ENCODE measurements around the gene CA5A. TPM values are rescaled to one million over a fixed set of nuclear protein-coding genes. Genes with fewer than 3 reads are reported as not detected.
A peak's percentile ranks its signal among the peaks of the same experiment; 100 is the strongest.

The CA5A gene
- total and polyA plus RNA-seq, 2 of the 13 experiments (the other 11 are each of a cell fraction or from before 2014, with no cell fraction given): 66.8 to 106 TPM

DNA sequence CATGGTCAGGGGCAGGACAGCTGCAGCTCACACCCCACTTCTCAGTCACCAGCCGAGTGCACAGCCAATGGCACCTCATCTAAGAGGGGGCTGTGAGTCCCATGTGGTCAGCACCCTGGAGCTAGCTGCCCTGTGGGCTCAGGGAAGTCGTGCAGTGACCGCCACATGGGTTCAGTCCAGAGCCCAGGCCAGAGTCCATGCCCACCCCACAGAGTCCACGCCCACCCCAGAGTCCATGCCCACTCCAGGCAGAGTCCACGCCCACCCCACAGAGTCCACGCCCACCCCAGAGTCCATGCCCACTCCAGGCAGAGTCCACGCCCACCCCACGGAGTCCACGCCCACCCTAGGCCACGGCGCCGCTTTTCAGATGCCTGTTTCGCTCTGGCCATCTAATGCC is 91.1 kb downstream of the CA5A start (continued):
- TF ChIP-seq HNF4A (CRISPR knock-in tag; IDR thresholded peaks at IDR 0.05): peak; percentile 35; the same call in 1 of the 2 replicates
- no peak for TF ChIP-seq GLI4 (CRISPR knock-in tag; IDR thresholded peaks at IDR 0.05; ENCODE audit: borderline replicate concordance)
- no peak for TF ChIP-seq RARA (CRISPR knock-in tag; IDR thresholded peaks at IDR 0.05)
- TF ChIP-seq, protein P1, sequence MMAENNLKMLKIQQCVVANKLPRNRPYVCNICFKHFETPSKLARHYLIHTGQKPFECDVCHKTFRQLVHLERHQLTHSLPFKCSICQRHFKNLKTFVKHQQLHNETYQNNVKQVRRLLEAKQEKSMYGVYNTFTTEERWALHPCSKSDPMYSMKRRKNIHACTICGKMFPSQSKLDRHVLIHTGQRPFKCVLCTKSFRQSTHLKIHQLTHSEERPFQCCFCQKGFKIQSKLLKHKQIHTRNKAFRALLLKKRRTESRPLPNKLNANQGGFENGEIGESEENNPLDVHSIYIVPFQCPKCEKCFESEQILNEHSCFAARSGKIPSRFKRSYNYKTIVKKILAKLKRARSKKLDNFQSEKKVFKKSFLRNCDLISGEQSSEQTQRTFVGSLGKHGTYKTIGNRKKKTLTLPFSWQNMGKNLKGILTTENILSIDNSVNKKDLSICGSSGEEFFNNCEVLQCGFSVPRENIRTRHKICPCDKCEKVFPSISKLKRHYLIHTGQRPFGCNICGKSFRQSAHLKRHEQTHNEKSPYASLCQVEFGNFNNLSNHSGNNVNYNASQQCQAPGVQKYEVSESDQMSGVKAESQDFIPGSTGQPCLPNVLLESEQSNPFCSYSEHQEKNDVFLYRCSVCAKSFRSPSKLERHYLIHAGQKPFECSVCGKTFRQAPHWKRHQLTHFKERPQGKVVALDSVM (CRISPR knock-in tag; IDR thresholded peaks at IDR 0.05): no peak
- TF ChIP-seq ZNF232 (CRISPR knock-in tag; IDR thresholded peaks at IDR 0.05; ENCODE audit: borderline replicate concordance): no peak
- TF ChIP-seq ATF7-NPFF (CRISPR knock-in tag; IDR thresholded peaks at IDR 0.05; ENCODE audit: low read depth): no peak
- no peak for TF ChIP-seq ZNF557 (CRISPR knock-in tag; IDR thresholded peaks at IDR 0.05)
- TF ChIP-seq, protein P2, sequence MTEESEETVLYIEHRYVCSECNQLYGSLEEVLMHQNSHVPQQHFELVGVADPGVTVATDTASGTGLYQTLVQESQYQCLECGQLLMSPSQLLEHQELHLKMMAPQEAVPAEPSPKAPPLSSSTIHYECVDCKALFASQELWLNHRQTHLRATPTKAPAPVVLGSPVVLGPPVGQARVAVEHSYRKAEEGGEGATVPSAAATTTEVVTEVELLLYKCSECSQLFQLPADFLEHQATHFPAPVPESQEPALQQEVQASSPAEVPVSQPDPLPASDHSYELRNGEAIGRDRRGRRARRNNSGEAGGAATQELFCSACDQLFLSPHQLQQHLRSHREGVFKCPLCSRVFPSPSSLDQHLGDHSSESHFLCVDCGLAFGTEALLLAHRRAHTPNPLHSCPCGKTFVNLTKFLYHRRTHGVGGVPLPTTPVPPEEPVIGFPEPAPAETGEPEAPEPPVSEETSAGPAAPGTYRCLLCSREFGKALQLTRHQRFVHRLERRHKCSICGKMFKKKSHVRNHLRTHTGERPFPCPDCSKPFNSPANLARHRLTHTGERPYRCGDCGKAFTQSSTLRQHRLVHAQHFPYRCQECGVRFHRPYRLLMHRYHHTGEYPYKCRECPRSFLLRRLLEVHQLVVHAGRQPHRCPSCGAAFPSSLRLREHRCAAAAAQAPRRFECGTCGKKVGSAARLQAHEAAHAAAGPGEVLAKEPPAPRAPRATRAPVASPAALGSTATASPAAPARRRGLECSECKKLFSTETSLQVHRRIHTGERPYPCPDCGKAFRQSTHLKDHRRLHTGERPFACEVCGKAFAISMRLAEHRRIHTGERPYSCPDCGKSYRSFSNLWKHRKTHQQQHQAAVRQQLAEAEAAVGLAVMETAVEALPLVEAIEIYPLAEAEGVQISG (CRISPR knock-in tag; IDR thresholded peaks at IDR 0.05): no peak
- TF ChIP-seq, protein P3, sequence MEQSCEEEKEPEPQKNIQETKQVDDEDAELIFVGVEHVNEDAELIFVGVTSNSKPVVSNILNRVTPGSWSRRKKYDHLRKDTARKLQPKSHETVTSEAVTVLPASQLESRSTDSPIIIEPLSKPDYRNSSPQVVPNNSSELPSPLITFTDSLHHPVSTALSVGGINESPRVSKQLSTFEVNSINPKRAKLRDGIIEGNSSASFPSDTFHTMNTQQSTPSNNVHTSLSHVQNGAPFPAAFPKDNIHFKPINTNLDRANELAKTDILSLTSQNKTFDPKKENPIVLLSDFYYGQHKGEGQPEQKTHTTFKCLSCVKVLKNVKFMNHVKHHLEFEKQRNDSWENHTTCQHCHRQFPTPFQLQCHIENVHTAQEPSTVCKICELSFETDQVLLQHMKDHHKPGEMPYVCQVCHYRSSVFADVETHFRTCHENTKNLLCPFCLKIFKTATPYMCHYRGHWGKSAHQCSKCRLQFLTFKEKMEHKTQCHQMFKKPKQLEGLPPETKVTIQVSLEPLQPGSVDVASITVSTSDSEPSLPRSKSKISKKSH (CRISPR knock-in tag; IDR thresholded peaks at IDR 0.05; ENCODE audit: borderline replicate concordance): no peak
- TF ChIP-seq SRSF9 (IDR thresholded peaks at IDR 0.05; ENCODE audit: borderline replicate concordance, insufficient read depth, low read depth, low read length, poor library complexity, severe bottlenecking): no peak
- no peak for TF ChIP-seq SNAPC5 (CRISPR knock-in tag; IDR thresholded peaks at IDR 0.05; ENCODE audit: borderline replicate concordance)
- TF ChIP-seq, protein P4, sequence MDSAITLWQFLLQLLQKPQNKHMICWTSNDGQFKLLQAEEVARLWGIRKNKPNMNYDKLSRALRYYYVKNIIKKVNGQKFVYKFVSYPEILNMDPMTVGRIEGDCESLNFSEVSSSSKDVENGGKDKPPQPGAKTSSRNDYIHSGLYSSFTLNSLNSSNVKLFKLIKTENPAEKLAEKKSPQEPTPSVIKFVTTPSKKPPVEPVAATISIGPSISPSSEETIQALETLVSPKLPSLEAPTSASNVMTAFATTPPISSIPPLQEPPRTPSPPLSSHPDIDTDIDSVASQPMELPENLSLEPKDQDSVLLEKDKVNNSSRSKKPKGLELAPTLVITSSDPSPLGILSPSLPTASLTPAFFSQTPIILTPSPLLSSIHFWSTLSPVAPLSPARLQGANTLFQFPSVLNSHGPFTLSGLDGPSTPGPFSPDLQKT (CRISPR knock-in tag; IDR thresholded peaks at IDR 0.05; ENCODE audit: borderline replicate concordance): no peak
- TF ChIP-seq SOX5 (CRISPR knock-in tag; IDR thresholded peaks at IDR 0.05; ENCODE audit: borderline replicate concordance): no peak
- TF ChIP-seq ZNF598 (CRISPR knock-in tag; IDR thresholded peaks at IDR 0.05; ENCODE audit: borderline replicate concordance): 0 out of 2 replicates have a peak, but pooled peaks have one; percentile 35
- TF ChIP-seq PRDM10 (CRISPR knock-in tag; IDR thresholded peaks at IDR 0.05; ENCODE audit: low read depth): no peak
- no peak for TF ChIP-seq FOXM1 (CRISPR knock-in tag; IDR thresholded peaks at IDR 0.05)
- no peak for TF ChIP-seq REL (CRISPR knock-in tag; conservative IDR thresholded peaks at IDR 0.05)
- no peak for TF ChIP-seq GABPA (IDR thresholded peaks at IDR 0.05; ENCODE audit: low read depth, low read length)
- no peak for TF ChIP-seq GABPA (CRISPR knock-in tag; IDR thresholded peaks at IDR 0.05; ENCODE audit: low read depth)
